ENCODE data around the gene FMO3.

The FMO3 gene

DNA sequence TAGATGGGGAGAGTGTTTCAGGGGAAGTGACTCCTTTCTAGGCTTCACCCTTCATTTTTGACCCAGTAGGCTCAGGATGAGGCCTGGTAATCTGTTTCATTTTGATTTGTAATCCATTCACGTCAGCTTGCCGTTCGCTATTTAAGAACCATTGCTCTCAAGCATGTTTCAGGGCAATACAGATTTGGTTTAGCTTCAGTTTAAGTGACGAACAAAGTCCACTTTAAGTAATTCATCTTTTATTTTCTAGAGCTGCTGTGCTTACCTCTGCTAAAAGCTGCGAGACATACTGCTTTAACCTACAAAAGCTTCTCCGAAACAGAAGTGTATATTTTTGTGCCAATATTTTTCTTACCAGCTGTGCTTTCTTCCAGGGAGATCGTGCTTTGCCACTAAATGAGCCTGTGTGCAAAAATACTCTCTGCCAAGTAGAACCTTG, 8.9 kb upstream of the FMO3 start:
- H3K79me2 ChIP-seq (ENCODE audit: control insufficient read depth, insufficient read depth, low read length, poor library complexity), result no peaks in the 10 kb centered on the region
- no peak overlapping the region for H4K8ac ChIP-seq (ENCODE audit: low read depth, low read length)
- DNase-seq, result no peak
- no peak overlapping the region for H2BK120ac ChIP-seq (ENCODE audit: insufficient read depth, low read length, poor library complexity)
- no peak overlapping the region for H3K23ac ChIP-seq (ENCODE audit: low read length)
- no peak overlapping the region for H3K9ac ChIP-seq (ENCODE audit: low read length)
- no peaks in the 10 kb centered on the region for H3K4me1 ChIP-seq (ENCODE audit: control insufficient read depth in 1 of 2, insufficient read depth in 2 of 2, low read length in 2 of 2)
- no peak overlapping the region for H4K91ac ChIP-seq (ENCODE audit: low read depth, low read length)
- H3K4me3 ChIP-seq (ENCODE audit: low read depth, low read length), result no peak overlapping the region
- H3K18ac ChIP-seq (ENCODE audit: low read length), result no peak overlapping the region
- WGBS (ENCODE audit: extremely low coverage, insufficient coverage, insufficient read length), result no CpG with 5 or more reads among the region's 7 CpGs
- no peak overlapping the region for H2BK5ac ChIP-seq (ENCODE audit: low read depth, low read length, poor library complexity)
- no peak overlapping the region for H2AFZ ChIP-seq (ENCODE audit: insufficient read depth, low read length, poor library complexity)
- no peak overlapping the region for H3K4ac ChIP-seq (ENCODE audit: low read depth, low read length)
- H3K4me2 ChIP-seq (ENCODE audit: low read length), result no peak overlapping the region
- no peak overlapping the region for H3K14ac ChIP-seq (ENCODE audit: low read length)
- no peaks in the 10 kb centered on the region for H3K9me3 ChIP-seq (ENCODE audit: insufficient read depth, low read depth, low read length)
- H2BK12ac ChIP-seq (ENCODE audit: low read length), result no peak overlapping the region
- no peak overlapping the region for H2AK5ac ChIP-seq (ENCODE audit: low read length)
- no peak overlapping the region for H3K27ac ChIP-seq (ENCODE audit: low read depth, low read length)
- H3K36me3 ChIP-seq (ENCODE audit: control insufficient read depth in 1 of 2, insufficient read depth in 2 of 2, low read length in 2 of 2), result no peaks in the 10 kb centered on the region
- no peak overlapping the region for H4K12ac ChIP-seq (ENCODE audit: low read depth, low read length)
- no peaks in the 10 kb centered on the region for H3K79me1 ChIP-seq (ENCODE audit: low read length)
- no peaks in the 10 kb centered on the region for H3K27me3 ChIP-seq (ENCODE audit: insufficient read depth, low read length)

DNA sequence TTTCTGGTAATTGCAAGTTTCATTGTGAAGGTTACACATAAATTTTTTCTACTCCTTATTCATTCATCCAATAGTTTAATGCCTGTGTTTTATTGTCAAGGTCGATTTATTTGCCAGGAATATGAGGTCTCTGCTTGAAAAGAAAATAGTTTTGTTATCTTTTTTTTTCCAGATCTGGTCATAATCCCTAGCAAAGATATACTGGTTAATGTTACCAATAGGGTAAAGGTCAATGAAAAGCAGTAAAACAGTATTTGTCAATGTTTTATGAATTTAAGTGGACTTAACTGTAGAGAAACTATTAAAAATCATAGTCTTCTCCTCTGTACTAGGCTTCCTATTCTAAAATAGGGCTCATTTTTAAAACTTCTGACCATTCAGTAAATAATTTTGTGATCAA, 8.1 kb upstream of the FMO3 start:
- Histone ChIP-seq H4K8ac (ENCODE audit: low read depth, low read length) (no peak overlapping the region), H3K4ac (ENCODE audit: low read depth, low read length) (no peak overlapping the region), H3K18ac (ENCODE audit: low read length) (no peak overlapping the region), H3K27me3 (ENCODE audit: insufficient read depth, low read length) (no peaks in the 10 kb centered on the region), H3K9ac (ENCODE audit: low read length) (no peak overlapping the region), H4K12ac (ENCODE audit: low read depth, low read length) (no peak overlapping the region), H2BK120ac (ENCODE audit: insufficient read depth, low read length, poor library complexity) (no peak overlapping the region), H3K23ac (ENCODE audit: low read length) (no peak overlapping the region), H3K14ac (ENCODE audit: low read length) (no peak overlapping the region), H3K9me3 (ENCODE audit: insufficient read depth, low read depth, low read length) (no peaks in the 10 kb centered on the region), H2BK5ac (ENCODE audit: low read depth, low read length, poor library complexity) (no peak overlapping the region), H3K4me3 (ENCODE audit: low read depth, low read length) (no peak overlapping the region), H3K79me1 (ENCODE audit: low read length) (no peaks in the 10 kb centered on the region), H3K27ac (ENCODE audit: low read depth, low read length) (no peak overlapping the region), H3K36me3 (ENCODE audit: control insufficient read depth in 1 of 2, insufficient read depth in 2 of 2, low read length in 2 of 2) (no peaks in the 10 kb centered on the region), H3K4me1 (ENCODE audit: control insufficient read depth in 1 of 2, insufficient read depth in 2 of 2, low read length in 2 of 2) (no peaks in the 10 kb centered on the region), H4K91ac (ENCODE audit: low read depth, low read length) (no peak overlapping the region), H2AK5ac (ENCODE audit: low read length) (no peak overlapping the region), H3K4me2 (ENCODE audit: low read length) (no peak overlapping the region), H3K79me2 (ENCODE audit: control insufficient read depth, insufficient read depth, low read length, poor library complexity) (no peaks in the 10 kb centered on the region), H2BK12ac (ENCODE audit: low read length) (no peak overlapping the region), H2AFZ (ENCODE audit: insufficient read depth, low read length, poor library complexity) (no peak overlapping the region)
- no CpG with 5 or more reads among the region's 1 CpG for whole genome bisulfite sequencing (ENCODE audit: extremely low coverage, insufficient coverage, insufficient read length)
- no peak for DNase-seq

DNA sequence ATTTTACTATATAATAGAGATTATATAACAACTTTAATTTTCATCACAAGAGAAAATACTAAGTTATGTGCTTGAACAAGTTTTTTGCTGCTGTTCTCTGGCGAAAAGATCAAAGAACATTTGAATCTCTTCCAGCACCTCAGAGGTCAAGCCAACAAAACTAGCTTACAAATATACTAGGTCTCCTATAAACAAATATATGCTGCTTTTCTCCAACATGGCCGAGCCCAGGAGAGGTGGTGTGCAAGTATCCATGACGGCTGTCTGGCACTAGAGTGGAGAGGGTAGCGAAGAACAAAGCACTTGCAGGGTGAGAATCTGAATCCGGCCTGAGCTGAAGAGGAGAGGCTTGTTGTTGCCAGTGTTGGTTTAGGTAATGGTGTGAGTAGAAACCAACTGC, 7.5 kb upstream of the FMO3 start:
- Histone ChIP-seq H4K91ac (ENCODE audit: low read depth, low read length) (no peak overlapping the region), H3K14ac (ENCODE audit: low read length) (no peak overlapping the region), H3K79me1 (ENCODE audit: low read length) (no peaks in the 10 kb centered on the region), H4K12ac (ENCODE audit: low read depth, low read length) (no peak overlapping the region), H3K18ac (ENCODE audit: low read length) (no peak overlapping the region), H3K27me3 (ENCODE audit: insufficient read depth, low read length) (no peaks in the 10 kb centered on the region), H4K8ac (ENCODE audit: low read depth, low read length) (no peak overlapping the region), H3K4me3 (ENCODE audit: low read depth, low read length) (no peak overlapping the region), H3K9ac (ENCODE audit: low read length) (no peak overlapping the region), H2BK12ac (ENCODE audit: low read length) (no peak overlapping the region), H3K36me3 (ENCODE audit: control insufficient read depth in 1 of 2, insufficient read depth in 2 of 2, low read length in 2 of 2) (no peaks in the 10 kb centered on the region), H2BK120ac (ENCODE audit: insufficient read depth, low read length, poor library complexity) (no peak overlapping the region), H2AK5ac (ENCODE audit: low read length) (no peak overlapping the region), H3K4me1 (ENCODE audit: control insufficient read depth in 1 of 2, insufficient read depth in 2 of 2, low read length in 2 of 2) (no peaks in the 10 kb centered on the region), H3K4ac (ENCODE audit: low read depth, low read length) (no peak overlapping the region), H3K23ac (ENCODE audit: low read length) (no peak overlapping the region), H3K27ac (ENCODE audit: low read depth, low read length) (no peak overlapping the region), H3K79me2 (ENCODE audit: control insufficient read depth, insufficient read depth, low read length, poor library complexity) (no peaks in the 10 kb centered on the region), H2BK5ac (ENCODE audit: low read depth, low read length, poor library complexity) (no peak overlapping the region), H2AFZ (ENCODE audit: insufficient read depth, low read length, poor library complexity) (no peak overlapping the region), H3K9me3 (ENCODE audit: insufficient read depth, low read depth, low read length) (no peaks in the 10 kb centered on the region), H3K4me2 (ENCODE audit: low read length) (no peak overlapping the region)
- no CpG with 5 or more reads among the region's 5 CpGs for WGBS (ENCODE audit: extremely low coverage, insufficient coverage, insufficient read length)
- no peak for DNase-seq

DNA sequence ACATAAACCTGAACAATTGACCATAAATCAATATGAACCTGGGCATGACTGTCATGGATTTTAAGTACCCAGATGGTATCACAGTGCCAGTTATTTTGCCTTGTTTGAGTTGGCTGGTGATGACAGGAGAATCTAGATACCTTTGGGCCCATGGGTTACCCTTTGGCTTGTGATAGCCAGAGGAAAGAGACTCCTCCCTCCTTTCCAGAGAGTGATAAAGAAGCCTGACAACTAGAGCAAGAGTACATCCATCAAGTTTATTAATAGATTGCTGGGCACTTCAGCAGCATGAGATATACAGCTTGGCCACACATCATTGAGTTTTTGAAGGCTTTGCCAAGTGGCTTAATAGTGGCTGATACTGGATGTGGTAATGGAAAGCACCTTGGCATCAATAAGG, 6.6 kb upstream of the FMO3 start:
- Histone ChIP-seq H3K9me3 (ENCODE audit: insufficient read depth, low read depth, low read length) (no peaks in the 10 kb centered on the region), H3K23ac (ENCODE audit: low read length) (no peak overlapping the region), H2BK120ac (ENCODE audit: insufficient read depth, low read length, poor library complexity) (no peak overlapping the region), H2AK5ac (ENCODE audit: low read length) (no peak overlapping the region), H3K4me2 (ENCODE audit: low read length) (no peak overlapping the region), H2BK12ac (ENCODE audit: low read length) (no peak overlapping the region), H4K91ac (ENCODE audit: low read depth, low read length) (no peak overlapping the region), H2BK5ac (ENCODE audit: low read depth, low read length, poor library complexity) (no peak overlapping the region), H3K4ac (ENCODE audit: low read depth, low read length) (no peak overlapping the region), H4K12ac (ENCODE audit: low read depth, low read length) (no peak overlapping the region), H3K4me1 (ENCODE audit: control insufficient read depth in 1 of 2, insufficient read depth in 2 of 2, low read length in 2 of 2) (no peaks in the 10 kb centered on the region), H3K27me3 (ENCODE audit: insufficient read depth, low read length) (no peaks in the 10 kb centered on the region), H3K14ac (ENCODE audit: low read length) (no peak overlapping the region), H3K79me2 (ENCODE audit: control insufficient read depth, insufficient read depth, low read length, poor library complexity) (no peaks in the 10 kb centered on the region), H3K79me1 (ENCODE audit: low read length) (no peaks in the 10 kb centered on the region), H3K4me3 (ENCODE audit: low read depth, low read length) (no peak overlapping the region), H4K8ac (ENCODE audit: low read depth, low read length) (no peak overlapping the region), H3K27ac (ENCODE audit: low read depth, low read length) (no peak overlapping the region), H3K9ac (ENCODE audit: low read length) (no peak overlapping the region), H3K18ac (ENCODE audit: low read length) (no peak overlapping the region), H3K36me3 (ENCODE audit: control insufficient read depth in 1 of 2, insufficient read depth in 2 of 2, low read length in 2 of 2) (no peaks in the 10 kb centered on the region), H2AFZ (ENCODE audit: insufficient read depth, low read length, poor library complexity) (no peak overlapping the region)
- DNase-seq, result no peak

DNA sequence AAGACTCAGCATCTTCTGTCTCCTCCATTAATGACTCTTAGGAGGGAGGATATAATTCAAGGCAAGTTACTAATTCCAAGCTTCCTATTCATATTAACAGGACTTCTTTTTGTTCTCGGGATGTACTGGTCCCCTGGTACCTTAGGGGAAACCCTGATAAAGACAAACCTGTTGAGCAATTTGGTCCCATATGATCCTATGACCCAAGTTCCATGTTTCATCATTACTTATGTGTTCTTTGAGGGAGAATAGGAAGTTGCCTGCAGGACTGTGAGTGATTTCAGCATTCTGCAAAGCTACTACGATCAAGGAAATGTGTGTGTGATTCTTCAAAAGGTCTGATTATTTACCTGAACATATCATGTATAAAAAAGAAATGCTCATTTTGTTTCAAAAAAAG, 5.8 kb upstream of the FMO3 start:
- Histone ChIP-seq H3K4me3 (ENCODE audit: low read depth, low read length) (no peak overlapping the region), H2BK12ac (ENCODE audit: low read length) (no peak overlapping the region), H3K36me3 (ENCODE audit: control insufficient read depth in 1 of 2, insufficient read depth in 2 of 2, low read length in 2 of 2) (no peaks in the 10 kb centered on the region), H3K79me2 (ENCODE audit: control insufficient read depth, insufficient read depth, low read length, poor library complexity) (no peaks in the 10 kb centered on the region), H2BK5ac (ENCODE audit: low read depth, low read length, poor library complexity) (no peak overlapping the region), H3K27ac (ENCODE audit: low read depth, low read length) (no peak overlapping the region), H4K91ac (ENCODE audit: low read depth, low read length) (no peak overlapping the region), H3K79me1 (ENCODE audit: low read length) (no peaks in the 10 kb centered on the region), H3K9me3 (ENCODE audit: insufficient read depth, low read depth, low read length) (no peaks in the 10 kb centered on the region), H3K27me3 (ENCODE audit: insufficient read depth, low read length) (no peaks in the 10 kb centered on the region), H4K8ac (ENCODE audit: low read depth, low read length) (no peak overlapping the region), H3K9ac (ENCODE audit: low read length) (no peak overlapping the region), H3K4me2 (ENCODE audit: low read length) (no peak overlapping the region), H2BK120ac (ENCODE audit: insufficient read depth, low read length, poor library complexity) (no peak overlapping the region), H3K14ac (ENCODE audit: low read length) (no peak overlapping the region), H4K12ac (ENCODE audit: low read depth, low read length) (no peak overlapping the region), H3K23ac (ENCODE audit: low read length) (no peak overlapping the region), H2AFZ (ENCODE audit: insufficient read depth, low read length, poor library complexity) (no peak overlapping the region), H3K4ac (ENCODE audit: low read depth, low read length) (no peak overlapping the region), H3K18ac (ENCODE audit: low read length) (no peak overlapping the region), H3K4me1 (ENCODE audit: control insufficient read depth in 1 of 2, insufficient read depth in 2 of 2, low read length in 2 of 2) (no peaks in the 10 kb centered on the region), H2AK5ac (ENCODE audit: low read length) (no peak overlapping the region)
- no peak for DNase-seq
- WGBS (ENCODE audit: extremely low coverage, insufficient coverage, insufficient read length), result no CpG with 5 or more reads among the region's 2 CpGs
